GM12864 (cell line): ENCODE measurements around the gene RHOF.

Experiments used
- DNase-seq: peaks from one replicate; pipeline ENCODE4 v3.0.0-alpha.2; 2011; ENCODE audit warnings: low read depth
- H3K4me3 ChIP-seq: 2 replicates; pipeline ENCODE4 v1.5.1; 2011; ENCODE audit warnings: mild to moderate bottlenecking, low read depth, low read length, control low read depth
- CTCF ChIP-seq: IDR thresholded peaks from 2 replicates; pipeline ENCODE4 v1.5.1; 2011; ENCODE audit warnings: low read depth, mild to moderate bottlenecking, moderate library complexity, low read length, control low read depth, inconsistent platforms; ENCODE audit errors: missing control alignments

Gene RHOF

GRCh38 chr12:121819212-121819949 is 25.9 kb upstream of the RHOF start:
- no peak for TF ChIP-seq CTCF
- no peak overlapping the region for H3K4me3 ChIP-seq
- DNase-seq, result no peak

GRCh38 chr12:121817648-121818043 is 24.2 kb upstream of the RHOF start:
- no peak overlapping the region for H3K4me3 ChIP-seq
- no peak for DNase-seq
- no peak for TF ChIP-seq CTCF

GRCh38 chr12:121816925-121817647 is 23.6 kb upstream of the RHOF start:
- no peak for DNase-seq
- H3K4me3 ChIP-seq, result no peak overlapping the region
- no peak for TF ChIP-seq CTCF

- DNase-seq, result no peak
- H3K4me3 ChIP-seq, result no peak overlapping the region
- TF ChIP-seq CTCF, result no peak
Measured at GRCh38 chr12:121815263-121815662, 21.8 kb upstream of the RHOF start.

- TF ChIP-seq CTCF, result no peak
- H3K4me3 ChIP-seq, result no peak overlapping the region
- DNase-seq, result no peak
Measured at GRCh38 chr12:121814429-121815119, 21.1 kb upstream of the RHOF start.

GRCh38 chr12:121813951-121814350 is 20.5 kb upstream of the RHOF start:
- no peak overlapping the region for H3K4me3 ChIP-seq
- TF ChIP-seq CTCF, result no peak
- no peak for DNase-seq
